ENCODE data around the gene RASGEF1C. TPM values are rescaled to one million over a fixed set of nuclear protein-coding genes. Genes with fewer than 3 reads are reported as not detected.

RASGEF1C gene
- total RNA-seq, 2 experiments from 2014 or later = not detected

GRCh38 chr5:180222056-180222455 lies 13.0 kb upstream of the RASGEF1C start:
- no peaks in the 10 kb centered on the region for H3K36me3 ChIP-seq (ENCODE audit: insufficient read depth, low read length)
- ChIA-PET CTCF (ENCODE audit: unreplicated experiment) (no interaction called here), POLR2A (no interaction called here)
- no peaks in the 10 kb centered on the region for H3K4me1 ChIP-seq (ENCODE audit: insufficient read depth, low read length, poor library complexity, severe bottlenecking)
- H3K4me2 ChIP-seq (ENCODE audit: low read length) = no peak overlapping the region
- no peaks in the 10 kb centered on the region for H3K9me3 ChIP-seq (ENCODE audit: low read length)
- no TSS peak for BruUV-seq (replicated peaks)
- TF ChIP-seq, protein P1, sequence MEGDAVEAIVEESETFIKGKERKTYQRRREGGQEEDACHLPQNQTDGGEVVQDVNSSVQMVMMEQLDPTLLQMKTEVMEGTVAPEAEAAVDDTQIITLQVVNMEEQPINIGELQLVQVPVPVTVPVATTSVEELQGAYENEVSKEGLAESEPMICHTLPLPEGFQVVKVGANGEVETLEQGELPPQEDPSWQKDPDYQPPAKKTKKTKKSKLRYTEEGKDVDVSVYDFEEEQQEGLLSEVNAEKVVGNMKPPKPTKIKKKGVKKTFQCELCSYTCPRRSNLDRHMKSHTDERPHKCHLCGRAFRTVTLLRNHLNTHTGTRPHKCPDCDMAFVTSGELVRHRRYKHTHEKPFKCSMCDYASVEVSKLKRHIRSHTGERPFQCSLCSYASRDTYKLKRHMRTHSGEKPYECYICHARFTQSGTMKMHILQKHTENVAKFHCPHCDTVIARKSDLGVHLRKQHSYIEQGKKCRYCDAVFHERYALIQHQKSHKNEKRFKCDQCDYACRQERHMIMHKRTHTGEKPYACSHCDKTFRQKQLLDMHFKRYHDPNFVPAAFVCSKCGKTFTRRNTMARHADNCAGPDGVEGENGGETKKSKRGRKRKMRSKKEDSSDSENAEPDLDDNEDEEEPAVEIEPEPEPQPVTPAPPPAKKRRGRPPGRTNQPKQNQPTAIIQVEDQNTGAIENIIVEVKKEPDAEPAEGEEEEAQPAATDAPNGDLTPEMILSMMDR (conservative IDR thresholded peaks at IDR 0.05; ENCODE audit: low read length) = no peak
- TF ChIP-seq EZH2phosphoT487 (IDR thresholded peaks at IDR 0.05; ENCODE audit: borderline replicate concordance, low read depth, low read length) = no peak
- intact Hi-C loops (cut with micrococcal nuclease; ENCODE audit: unreplicated experiment) = no loop called here
- H3K79me2 ChIP-seq (ENCODE audit: insufficient read depth, low read depth, low read length) = no peaks in the 10 kb centered on the region
- no peaks in the 10 kb centered on the region for H3K9me2 ChIP-seq (ENCODE audit: insufficient read depth, low read length)
- H3K27ac ChIP-seq (ENCODE audit: low read depth, low read length, poor library complexity, severe bottlenecking) = no peak overlapping the region
- no peak for DNase-seq (ENCODE audit: low spot score)
- H3K4me3 ChIP-seq (ENCODE audit: low read depth, low read length, poor library complexity, severe bottlenecking) = no peak overlapping the region
- no peaks in the 10 kb centered on the region for H4K20me1 ChIP-seq (ENCODE audit: insufficient read depth, low read length)
- no peak overlapping the region for H2AFZ ChIP-seq (ENCODE audit: low read length)

GRCh38 chr5:180217797-180218196 lies 8.8 kb upstream of the RASGEF1C start:
- Histone ChIP-seq H3K4me3 (ENCODE audit: low read depth, low read length, poor library complexity, severe bottlenecking) (no peak overlapping the region), H4K20me1 (ENCODE audit: insufficient read depth, low read length) (no peaks in the 10 kb centered on the region), H3K4me1 (ENCODE audit: insufficient read depth, low read length, poor library complexity, severe bottlenecking) (no peaks in the 10 kb centered on the region), H3K4me2 (ENCODE audit: low read length) (no peak overlapping the region), H3K36me3 (ENCODE audit: insufficient read depth, low read length) (no peaks in the 10 kb centered on the region), H3K9me2 (ENCODE audit: insufficient read depth, low read length) (no peaks in the 10 kb centered on the region), H3K9me3 (ENCODE audit: low read length) (no peaks in the 10 kb centered on the region), H3K27ac (ENCODE audit: low read depth, low read length, poor library complexity, severe bottlenecking) (no peak overlapping the region), H2AFZ (ENCODE audit: low read length) (no peak overlapping the region), H3K79me2 (ENCODE audit: insufficient read depth, low read depth, low read length) (no peaks in the 10 kb centered on the region)
- CTCF ChIA-PET (ENCODE audit: unreplicated experiment) = no interaction called here
- POLR2A ChIA-PET = no interaction called here
- TF ChIP-seq, protein P1 (conservative IDR thresholded peaks at IDR 0.05; ENCODE audit: low read length) = no peak
- TF ChIP-seq EZH2phosphoT487 (IDR thresholded peaks at IDR 0.05; ENCODE audit: borderline replicate concordance, low read depth, low read length) = no peak
- no TSS peak for BruUV-seq (replicated peaks)
- intact Hi-C loops (cut with micrococcal nuclease; ENCODE audit: unreplicated experiment) = no loop called here
- no peak for DNase-seq (ENCODE audit: low spot score)

GRCh38 chr5:180216646-180217171 lies 7.7 kb upstream of the RASGEF1C start:
- intact Hi-C loops (cut with micrococcal nuclease; ENCODE audit: unreplicated experiment) = no loop called here
- no peaks in the 10 kb centered on the region for H4K20me1 ChIP-seq (ENCODE audit: insufficient read depth, low read length)
- H2AFZ ChIP-seq (ENCODE audit: low read length) = no peak overlapping the region
- H3K4me3 ChIP-seq (ENCODE audit: low read depth, low read length, poor library complexity, severe bottlenecking) = no peak overlapping the region
- H3K9me2 ChIP-seq (ENCODE audit: insufficient read depth, low read length) = no peaks in the 10 kb centered on the region
- no TSS peak for BruUV-seq (replicated peaks)
- CTCF ChIA-PET (ENCODE audit: unreplicated experiment) = no interaction called here
- no peak overlapping the region for H3K27ac ChIP-seq (ENCODE audit: low read depth, low read length, poor library complexity, severe bottlenecking)
- H3K79me2 ChIP-seq (ENCODE audit: insufficient read depth, low read depth, low read length) = no peaks in the 10 kb centered on the region
- POLR2A ChIA-PET = no interaction called here
- no peak overlapping the region for H3K4me2 ChIP-seq (ENCODE audit: low read length)
- no peaks in the 10 kb centered on the region for H3K36me3 ChIP-seq (ENCODE audit: insufficient read depth, low read length)
- DNase-seq (ENCODE audit: low spot score) = no peak
- TF ChIP-seq EZH2phosphoT487 (IDR thresholded peaks at IDR 0.05; ENCODE audit: borderline replicate concordance, low read depth, low read length) = no peak
- TF ChIP-seq, protein P1 (conservative IDR thresholded peaks at IDR 0.05; ENCODE audit: low read length) = no peak
- no peaks in the 10 kb centered on the region for H3K9me3 ChIP-seq (ENCODE audit: low read length)
- H3K4me1 ChIP-seq (ENCODE audit: insufficient read depth, low read length, poor library complexity, severe bottlenecking) = no peaks in the 10 kb centered on the region
